Measurements from ENCODE around the gene MTMR3. TPM values are rescaled to one million over a fixed set of nuclear protein-coding genes. Genes with fewer than 3 reads are reported as not detected.

The MTMR3 gene
- total and polyA plus RNA-seq, 2 of the 8 experiments (the other 6 are each of a cell fraction or from before 2014, with no cell fraction given), result 16.9 to 18.5 TPM

- Histone ChIP-seq H3K4me3 (ENCODE audit: extremely low read depth in 1 of 4, insufficient read depth in 2 of 4, low read depth in 3 of 4, low read length in 4 of 4) (no peak overlapping the region), H2AK5ac (ENCODE audit: low read depth, low read length) (no peak overlapping the region), H3K36me3 (ENCODE audit: control insufficient read depth in 2 of 4, insufficient read depth in 4 of 4, low read length in 3 of 4) (no peaks in the 10 kb centered on the region), H2AFZ (ENCODE audit: low read length) (no peak overlapping the region), H3K18ac (ENCODE audit: extremely low read depth, low read length) (no peak overlapping the region), H2BK12ac (ENCODE audit: low read depth, low read length) (no peak overlapping the region), H3K79me1 (ENCODE audit: low read depth, low read length) (no peaks in the 10 kb centered on the region), H4K20me1 (replicated peaks in 1 of 2; ENCODE audit: control insufficient read depth in 1 of 2, insufficient read depth in 2 of 2, low read length in 2 of 2) (peaks cover 0 to 2% of the 10 kb centered on the region in 2 experiments), H3K9ac (replicated peaks in 1 of 4; ENCODE audit: extremely low read depth in 1 of 4, low read depth in 3 of 4, low read length in 3 of 4) (no peak overlapping the region), H3K79me2 (ENCODE audit: control insufficient read depth in 1 of 2, insufficient read depth in 2 of 2, low read length in 2 of 2) (peaks cover 0 to 61% of the 10 kb centered on the region in 2 experiments; a peak in 2 of 4 replicates), H4K8ac (ENCODE audit: extremely low read depth, insufficient read depth, low read length) (no peak overlapping the region), H3K4me1 (replicated peaks in 1 of 4; ENCODE audit: control insufficient read depth in 3 of 4, insufficient read depth in 4 of 4, low read length in 3 of 4) (no peaks in the 10 kb centered on the region), H3K4ac (replicated peaks; ENCODE audit: insufficient read length, low read depth, low read length) (no peak overlapping the region), H3K56ac (replicated peaks; ENCODE audit: insufficient read length, low read depth, low read length) (no peak overlapping the region), H2BK15ac (ENCODE audit: low read length) (no peak overlapping the region), H3K4me2 (ENCODE audit: insufficient read depth in 1 of 2, low read depth in 2 of 2, low read length in 2 of 2) (no peak overlapping the region), H3K27ac (ENCODE audit: low read depth, low read length) (no peak overlapping the region), H3K23me2 (ENCODE audit: low read depth, low read length) (no peaks in the 10 kb centered on the region), H2BK20ac (ENCODE audit: low read length) (no peak overlapping the region), H3K9me3 (ENCODE audit: insufficient read depth in 2 of 2, low read depth in 1 of 2, low read length in 1 of 2) (peaks cover 0 to 5% of the 10 kb centered on the region in 2 experiments; a peak in 2 of 4 replicates), H4K5ac (ENCODE audit: insufficient read length, low read depth, low read length) (no peak overlapping the region), H3K14ac (ENCODE audit: insufficient read length) (no peak overlapping the region), H4K91ac (replicated peaks; ENCODE audit: insufficient read length, low read length) (no peak overlapping the region), H3K27me3 (replicated peaks in 1 of 4; ENCODE audit: control insufficient read depth in 3 of 4, extremely low read depth in 1 of 4, insufficient read depth in 3 of 4, low read length in 3 of 4) (no peaks in the 10 kb centered on the region), H3K23ac (ENCODE audit: insufficient read length) (no peak overlapping the region), H2BK5ac (ENCODE audit: low read depth, low read length) (no peak overlapping the region), H2BK120ac (replicated peaks; ENCODE audit: low read depth, low read length) (no peak overlapping the region)
- 90% methylated on average over 7 of the region's 7 CpGs; no CpG with 5 or more reads in 1 of the 2 experiments for WGBS, 2 experiments (ENCODE audit: extremely low coverage in 1 of 2, insufficient coverage in 1 of 2, insufficient read length in 1 of 2, insufficient replicate concordance in 2 of 2, low coverage in 1 of 2, low lambda C conversion rate in 2 of 2, missing lambda C conversion rate in 1 of 2)
- no peak for FAIRE-seq
- DNase-seq (ENCODE audit: low read depth in 1 of 2, low spot score in 2 of 2), result no peak
- no peak for TF ChIP-seq NRF1 (IDR thresholded peaks at IDR 0.05; ENCODE audit: low read depth, low read length)
- TF ChIP-seq BACH1 (IDR thresholded peaks at IDR 0.05; ENCODE audit: low read length), result no peak
- TF ChIP-seq JUND (IDR thresholded peaks at IDR 0.05; ENCODE audit: low read length), result no peak
- no peak for TF ChIP-seq CEBPB (IDR thresholded peaks at IDR 0.05; ENCODE audit: low read depth, low read length)
- no peak for TF ChIP-seq BRCA1 (IDR thresholded peaks at IDR 0.05; ENCODE audit: low read depth, low read length)
- no peak for TF ChIP-seq CTCF (IDR thresholded peaks at IDR 0.05; ENCODE audit: control extremely low read depth in 1 of 3, insufficient read depth in 1 of 3, low read depth in 1 of 3, low read length in 3 of 3)
- no peak for TF ChIP-seq CBX8 (IDR thresholded peaks at IDR 0.05; ENCODE audit: borderline replicate concordance, low read depth, low read length)
- TF ChIP-seq SUZ12 (IDR thresholded peaks at IDR 0.05; ENCODE audit: low read length), result no peak
- POLR2A ChIA-PET (ENCODE audit: partially characterized antibody), result no interaction called here
- CTCF ChIA-PET (ENCODE audit: partially characterized antibody), result no interaction called here
Observed at GRCh38 chr22:29937940-29938693, 55.1 kb downstream of the MTMR3 start.
